ENCODE data around the gene EYA3. TPM values are rescaled to one million over a fixed set of nuclear protein-coding genes. Genes with fewer than 3 reads are reported as not detected.
A peak's percentile ranks its signal among the peaks of the same experiment; 100 is the strongest.

Gene EYA3
- total RNA-seq, 1 experiment from 2014 or later = 17.1 TPM

GRCh38 chr1:28129150-28129549 is 40.7 kb upstream of the EYA3 start:
- no peak overlapping the region for H2AFZ ChIP-seq (ENCODE audit: low read length)
- intact Hi-C loops (cut with micrococcal nuclease) = no loop called here
- peak; percentile 91 for ATAC-seq

GRCh38 chr1:28127617-28128257 is 39.3 kb upstream of the EYA3 start:
- H3K36me3 ChIP-seq (ENCODE audit: low read depth, low read length) = no peaks in the 10 kb centered on the region
- H3K79me2 ChIP-seq (ENCODE audit: low read length) = no peaks in the 10 kb centered on the region
- H3K4me2 ChIP-seq (ENCODE audit: low read length) = no peak overlapping the region
- DNase-seq (no peak), ATAC-seq (no peak)
- no peak overlapping the region for H3K9ac ChIP-seq (ENCODE audit: low read length)
- BruUV-seq (replicated peaks) = no TSS peak
- H3K4me3 ChIP-seq (ENCODE audit: low read length) = no peak overlapping the region
- POLR2A ChIA-PET (ENCODE audit: unreplicated experiment) = no interaction called here
- CTCF ChIA-PET = no interaction called here
- no peaks in the 10 kb centered on the region for H3K9me3 ChIP-seq (ENCODE audit: low read length)
- intact Hi-C loops (cut with micrococcal nuclease) = no loop called here
- H3K9me2 ChIP-seq (replicated peaks; ENCODE audit: low read length) = no peaks in the 10 kb centered on the region
- H3K4me1 ChIP-seq (ENCODE audit: insufficient read depth, low read length) = peaks cover 26% of the 10 kb centered on the region
- H3F3A ChIP-seq (ENCODE audit: low read length, unreplicated experiment) = no peaks in the 10 kb centered on the region
- H2AFZ ChIP-seq (ENCODE audit: low read length) = no peak overlapping the region
- no peaks in the 10 kb centered on the region for H3K27me3 ChIP-seq (ENCODE audit: low read length)
- H4K20me1 ChIP-seq (ENCODE audit: low read length) = no peaks in the 10 kb centered on the region
- TF ChIP-seq EZH2 (IDR thresholded peaks at IDR 0.05; ENCODE audit: low read length, unreplicated experiment) = no peak
- TF ChIP-seq EZH2phosphoT487 (IDR thresholded peaks at IDR 0.05; ENCODE audit: borderline replicate concordance, low read length) = no peak
- no peak for TF ChIP-seq CTCF (conservative IDR thresholded peaks at IDR 0.05; ENCODE audit: low read depth, low read length)
- no peak overlapping the region for H3K27ac ChIP-seq (ENCODE audit: low read length)

More at GRCh38 chr1:28129150-28129549, 40.7 kb upstream of the EYA3 start:
- Histone ChIP-seq H3K4me3 (ENCODE audit: low read length) (no peak overlapping the region), H3K9me2 (replicated peaks; ENCODE audit: low read length) (no peaks in the 10 kb centered on the region), H3K27me3 (ENCODE audit: low read length) (no peaks in the 10 kb centered on the region), H3K4me1 (ENCODE audit: insufficient read depth, low read length) (peaks cover 15% of the 10 kb centered on the region), H3K9me3 (ENCODE audit: low read length) (no peaks in the 10 kb centered on the region), H3K9ac (ENCODE audit: low read length) (peak overlapping the region; percentile 42; the same call in 1 of the 2 replicates), H3K4me2 (ENCODE audit: low read length) (no peak overlapping the region), H3K27ac (ENCODE audit: low read length) (peak overlapping the region; percentile 87), H3K36me3 (ENCODE audit: low read depth, low read length) (no peaks in the 10 kb centered on the region), H3F3A (ENCODE audit: low read length, unreplicated experiment) (no peaks in the 10 kb centered on the region), H4K20me1 (ENCODE audit: low read length) (no peaks in the 10 kb centered on the region), H3K79me2 (ENCODE audit: low read length) (no peaks in the 10 kb centered on the region)
- ChIA-PET POLR2A (ENCODE audit: unreplicated experiment) (no interaction called here), CTCF (no interaction called here)
- no peak for TF ChIP-seq EZH2phosphoT487 (IDR thresholded peaks at IDR 0.05; ENCODE audit: borderline replicate concordance, low read length)
- no peak for TF ChIP-seq EZH2 (IDR thresholded peaks at IDR 0.05; ENCODE audit: low read length, unreplicated experiment)
- TF ChIP-seq CTCF (conservative IDR thresholded peaks at IDR 0.05; ENCODE audit: low read depth, low read length) = no peak
- BruUV-seq (replicated peaks) = no TSS peak
- peak; percentile 96 for DNase-seq

- H3F3A ChIP-seq (ENCODE audit: low read length, unreplicated experiment) = no peaks in the 10 kb centered on the region
- no TSS peak for BruUV-seq (replicated peaks)
- ChIA-PET CTCF (no interaction called here), POLR2A (ENCODE audit: unreplicated experiment) (no interaction called here)
- H3K9ac ChIP-seq (ENCODE audit: low read length) = no peak overlapping the region
- H3K9me3 ChIP-seq (ENCODE audit: low read length) = no peaks in the 10 kb centered on the region
- ATAC-seq = no peak
- H4K20me1 ChIP-seq (ENCODE audit: low read length) = no peaks in the 10 kb centered on the region
- H3K4me3 ChIP-seq (ENCODE audit: low read length) = no peak overlapping the region
- no peak overlapping the region for H3K4me2 ChIP-seq (ENCODE audit: low read length)
- H3K4me1 ChIP-seq (ENCODE audit: insufficient read depth, low read length) = peaks cover 26% of the 10 kb centered on the region
- H3K27ac ChIP-seq (ENCODE audit: low read length) = no peak overlapping the region
- H3K9me2 ChIP-seq (replicated peaks; ENCODE audit: low read length) = no peaks in the 10 kb centered on the region
- DNase-seq = no peak
- no peak overlapping the region for H2AFZ ChIP-seq (ENCODE audit: low read length)
- no peaks in the 10 kb centered on the region for H3K27me3 ChIP-seq (ENCODE audit: low read length)
- no peak for TF ChIP-seq EZH2 (IDR thresholded peaks at IDR 0.05; ENCODE audit: low read length, unreplicated experiment)
- TF ChIP-seq CTCF (conservative IDR thresholded peaks at IDR 0.05; ENCODE audit: low read depth, low read length) = no peak
- TF ChIP-seq EZH2phosphoT487 (IDR thresholded peaks at IDR 0.05; ENCODE audit: borderline replicate concordance, low read length) = no peak
- no peaks in the 10 kb centered on the region for H3K36me3 ChIP-seq (ENCODE audit: low read depth, low read length)
- H3K79me2 ChIP-seq (ENCODE audit: low read length) = no peaks in the 10 kb centered on the region
- intact Hi-C loops (cut with micrococcal nuclease) = no loop called here
These were observed 38.5 kb upstream of the EYA3 start for GRCh38 chr1:28126783-28127490.

All from PC-3 (cell line).